Choroid plexus epithelial cell (primary cell): ENCODE results near the gene CDT1.
"Not testable (repeated sequence)": the region's sequence is repeated elsewhere in the genome, so short reads cannot be mapped to it uniquely, and the experiment has no call there.

ENCODE experiments used
- DNase-seq: peaks from one replicate; pipeline ENCODE4 v3.0.0-alpha.2; 2010; ENCODE audit warnings: low read depth
- H3K4me3 ChIP-seq: 2 replicates; pipeline ENCODE4 v1.5.1; 2011; ENCODE audit warnings: low read depth, mild to moderate bottlenecking, control low read depth, low read length, moderate library complexity
- TF ChIP-seq, protein P1 (sequence below): conservative IDR thresholded peaks from 2 replicates; pipeline ENCODE4 v1.5.1; 2011; ENCODE audit warnings: low read depth, mild to moderate bottlenecking, control low read depth, inconsistent platforms, low read length, moderate library complexity

Gene CDT1

DNA sequence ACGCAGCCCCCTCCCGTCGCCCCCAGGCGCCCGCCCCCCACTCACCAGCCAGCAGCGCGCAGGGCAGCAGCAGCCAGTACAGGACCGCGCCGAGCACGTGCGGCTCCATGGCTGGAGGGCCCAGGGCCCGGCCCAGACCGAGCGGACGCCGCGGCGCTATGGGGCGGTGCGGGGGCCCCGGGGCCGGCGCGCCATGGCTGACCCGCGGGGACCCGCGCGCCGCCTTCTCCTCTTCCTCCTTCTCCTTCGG, 18.8 kb upstream of the CDT1 start:
- no peak for DNase-seq
- TF ChIP-seq, protein P1, sequence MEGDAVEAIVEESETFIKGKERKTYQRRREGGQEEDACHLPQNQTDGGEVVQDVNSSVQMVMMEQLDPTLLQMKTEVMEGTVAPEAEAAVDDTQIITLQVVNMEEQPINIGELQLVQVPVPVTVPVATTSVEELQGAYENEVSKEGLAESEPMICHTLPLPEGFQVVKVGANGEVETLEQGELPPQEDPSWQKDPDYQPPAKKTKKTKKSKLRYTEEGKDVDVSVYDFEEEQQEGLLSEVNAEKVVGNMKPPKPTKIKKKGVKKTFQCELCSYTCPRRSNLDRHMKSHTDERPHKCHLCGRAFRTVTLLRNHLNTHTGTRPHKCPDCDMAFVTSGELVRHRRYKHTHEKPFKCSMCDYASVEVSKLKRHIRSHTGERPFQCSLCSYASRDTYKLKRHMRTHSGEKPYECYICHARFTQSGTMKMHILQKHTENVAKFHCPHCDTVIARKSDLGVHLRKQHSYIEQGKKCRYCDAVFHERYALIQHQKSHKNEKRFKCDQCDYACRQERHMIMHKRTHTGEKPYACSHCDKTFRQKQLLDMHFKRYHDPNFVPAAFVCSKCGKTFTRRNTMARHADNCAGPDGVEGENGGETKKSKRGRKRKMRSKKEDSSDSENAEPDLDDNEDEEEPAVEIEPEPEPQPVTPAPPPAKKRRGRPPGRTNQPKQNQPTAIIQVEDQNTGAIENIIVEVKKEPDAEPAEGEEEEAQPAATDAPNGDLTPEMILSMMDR: no peak
- H3K4me3 ChIP-seq: peak overlapping the region; percentile 65

DNA sequence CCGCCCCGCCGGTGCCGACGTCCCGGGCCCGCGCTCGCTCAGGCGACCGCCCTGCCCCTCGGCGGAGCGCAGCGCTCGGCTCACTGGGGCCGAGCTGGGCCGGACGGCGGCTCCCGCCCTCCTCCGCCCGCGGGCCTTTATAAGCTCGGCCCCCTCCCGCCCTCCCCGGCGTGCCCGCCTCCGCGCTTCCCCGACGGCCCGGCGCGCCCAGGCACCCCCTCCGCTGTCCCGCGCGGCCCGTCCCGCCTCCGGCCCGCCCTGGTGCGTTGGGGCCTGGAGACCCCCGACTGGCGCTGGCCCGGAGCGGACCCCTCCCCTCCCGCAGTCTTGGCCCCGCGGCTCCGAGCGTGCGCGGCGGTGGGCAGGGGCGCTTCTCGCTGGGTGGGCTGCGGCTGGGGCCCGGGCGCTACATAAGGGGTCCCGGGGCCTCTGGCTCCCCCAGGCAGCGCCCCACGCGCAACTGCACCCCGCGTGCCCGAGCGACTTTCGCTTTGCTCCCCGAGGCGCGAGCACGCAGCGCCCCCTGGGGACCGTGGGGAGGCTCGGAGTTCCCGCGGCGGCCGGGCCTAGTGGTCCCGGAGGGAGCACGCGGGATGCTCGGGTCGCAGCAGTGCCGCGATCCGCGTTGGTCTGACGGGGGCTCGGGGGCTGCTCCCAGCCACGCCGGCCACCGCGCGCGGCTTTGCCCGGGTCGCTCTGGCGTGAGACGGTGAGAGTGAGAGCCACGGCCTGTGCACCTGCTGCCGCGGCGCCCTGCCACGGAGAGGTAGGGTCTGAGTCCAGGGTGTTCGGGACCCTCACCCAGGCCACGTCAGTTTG, 18.3 kb upstream of the CDT1 start, which contains the start of gene PIEZO1:
TSS of gene PIEZO1 (minus strand) at position 115 of the 819 bp plus-strand sequence. CDS start 256 bp downstream, outside the sequence.
- TF ChIP-seq, protein P1: peak; percentile 72
- DNase-seq: peak; percentile 66
- peak within 1 kb of the TSS; percentile 65 for H3K4me3 ChIP-seq

DNA sequence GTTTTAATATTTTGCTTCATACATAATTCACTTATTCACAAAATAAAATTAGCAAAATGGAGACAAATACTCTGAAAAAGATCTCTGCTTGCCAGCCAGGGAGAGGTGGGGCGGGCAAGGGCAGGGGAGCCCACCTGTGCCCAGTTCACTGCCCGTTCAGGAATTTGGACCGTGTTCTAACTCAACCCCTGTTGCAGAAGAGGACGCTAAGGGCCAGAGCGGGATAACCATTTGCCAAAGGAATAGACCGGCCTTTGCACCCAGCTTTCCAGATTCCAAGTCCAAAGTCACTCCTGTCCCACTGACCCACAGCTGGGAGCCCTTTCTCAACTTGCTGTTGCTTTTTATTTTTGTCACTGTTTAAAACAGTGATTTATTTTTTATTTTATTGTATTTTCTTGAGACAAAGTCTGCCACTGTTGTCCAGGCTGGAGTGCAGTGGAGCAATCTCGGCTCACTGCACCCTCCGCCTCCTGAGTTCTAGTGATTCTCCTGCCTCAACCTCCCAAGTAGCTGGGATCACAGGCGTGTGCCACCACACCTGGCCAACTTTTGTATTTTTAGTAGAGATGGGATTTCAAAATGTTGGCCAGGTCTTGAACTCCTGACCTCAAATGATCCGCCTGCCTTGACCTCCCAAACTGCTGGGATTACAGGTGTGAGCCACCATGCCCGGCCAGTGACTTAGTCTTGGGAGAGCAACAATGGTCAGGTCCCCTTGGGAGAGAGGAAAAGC, 15.8 kb upstream of the CDT1 start:
- no peak for DNase-seq
- TF ChIP-seq, protein P1: no peak
- no peak overlapping the region for H3K4me3 ChIP-seq

DNA sequence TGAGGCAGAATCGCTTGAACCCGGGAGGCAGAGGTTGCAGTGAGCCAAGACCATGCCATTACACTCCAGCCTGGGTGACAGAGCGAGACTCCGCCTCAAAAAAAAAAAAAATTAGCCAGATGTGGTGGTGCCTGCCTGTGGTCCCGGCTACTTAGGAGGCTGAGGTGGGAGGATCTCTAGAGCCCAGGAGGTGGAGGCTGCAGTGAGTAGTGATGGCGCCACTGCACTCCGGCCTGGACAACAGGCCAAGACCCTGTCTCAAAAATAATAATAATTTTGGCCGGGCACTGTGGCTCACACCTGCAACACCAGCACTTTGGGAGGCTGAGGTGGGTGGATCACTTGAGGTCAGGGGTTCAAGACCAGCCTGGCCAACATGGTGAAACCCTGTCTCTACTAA, 14.8 kb upstream of the CDT1 start:
- not testable (repeated sequence) for H3K4me3 ChIP-seq, DNase-seq

DNA sequence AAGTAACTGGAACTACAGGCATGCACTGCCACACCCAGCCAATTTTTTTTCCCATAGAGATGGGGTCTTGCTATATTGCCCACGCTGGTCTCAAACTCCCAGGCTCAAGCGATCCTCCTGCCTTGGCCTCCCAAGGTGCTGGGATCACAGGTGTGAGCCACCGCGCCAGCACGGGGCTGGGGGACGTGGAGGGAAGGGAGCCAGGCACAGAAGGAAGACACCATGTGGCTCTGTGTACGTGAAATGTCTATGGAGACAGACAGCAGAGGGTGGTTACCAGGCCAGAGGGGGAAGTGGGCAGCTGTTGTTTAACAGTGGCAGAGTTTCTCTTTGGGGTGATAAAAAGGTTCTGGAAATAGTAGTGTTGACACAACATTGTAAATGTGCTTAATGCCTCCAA, 14.0 kb upstream of the CDT1 start:
- no peak for DNase-seq
- H3K4me3 ChIP-seq: no peak overlapping the region
- TF ChIP-seq, protein P1: no peak

DNA sequence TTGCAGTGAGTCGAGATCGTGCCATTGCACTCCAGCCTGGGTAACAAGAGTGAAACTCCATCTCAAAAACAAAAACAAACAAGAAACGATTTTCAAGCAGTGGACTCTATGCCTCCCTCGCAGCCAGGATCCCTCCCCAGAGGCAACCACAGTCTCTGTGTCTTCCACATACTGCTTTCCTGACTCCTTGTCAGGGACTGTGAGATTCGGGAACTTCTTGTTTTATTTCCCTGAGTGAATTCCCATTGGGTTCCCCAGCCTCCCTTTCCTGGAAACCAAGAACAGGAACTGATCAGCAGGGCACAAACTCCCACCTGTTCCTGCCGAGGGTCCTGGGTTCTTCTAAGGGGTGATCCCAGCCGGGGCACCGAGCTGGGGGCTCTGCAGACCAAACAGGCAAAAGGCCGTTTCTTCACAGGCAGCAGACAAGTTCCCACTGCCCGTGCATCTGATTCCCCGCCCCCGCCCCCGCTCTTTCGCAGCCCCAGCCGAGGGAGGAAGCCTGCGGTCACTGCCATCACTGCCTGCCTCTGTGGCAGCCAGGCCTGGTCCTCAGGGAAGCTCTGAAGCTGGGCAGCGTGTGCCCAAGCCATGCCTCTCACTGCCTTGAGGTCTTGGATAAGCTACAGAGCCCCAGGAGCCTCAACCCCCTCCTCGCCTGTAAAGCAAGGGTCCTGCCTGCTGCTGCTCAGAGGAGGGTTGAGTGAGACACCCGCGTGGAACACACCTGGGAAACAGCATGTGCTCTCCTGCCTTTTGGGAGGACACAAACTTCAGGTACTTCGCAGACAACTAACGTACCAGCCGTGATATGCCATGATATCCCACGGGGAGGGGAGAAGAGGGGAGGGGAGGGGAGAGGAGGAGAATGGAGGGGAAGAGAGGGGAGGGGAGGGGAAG, 13.0 kb upstream of the CDT1 start:
- peak; percentile 28 for DNase-seq
- peak overlapping the region; percentile 32 for H3K4me3 ChIP-seq
- TF ChIP-seq, protein P1: no peak

DNA sequence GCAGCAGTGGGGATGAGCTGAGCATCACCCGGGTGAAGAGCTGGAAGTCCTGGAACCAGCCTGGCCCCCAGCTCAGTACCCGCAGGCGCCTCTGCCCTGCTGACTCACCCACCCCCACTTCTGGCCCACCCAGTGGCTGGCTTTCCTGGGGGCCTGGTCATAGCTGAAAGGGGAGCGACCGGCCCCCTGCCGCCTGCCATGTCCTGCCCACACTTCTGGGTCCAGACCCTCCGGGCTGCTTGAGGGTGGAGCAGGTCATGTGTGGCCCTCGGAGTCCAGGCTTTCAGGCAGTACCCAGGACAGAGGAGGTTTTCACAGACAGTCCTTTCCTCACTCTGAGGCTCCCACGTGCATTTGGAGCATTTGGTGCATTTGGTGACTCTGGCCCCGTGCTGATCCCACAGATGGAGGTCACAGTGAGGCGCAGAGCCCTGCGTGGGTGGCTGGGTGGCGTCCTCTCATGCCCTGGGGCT, 11.5 kb upstream of the CDT1 start:
- DNase-seq: no peak
- H3K4me3 ChIP-seq: no peak overlapping the region

More for the DNA sequence above, 11.5 kb upstream of the CDT1 start:
- TF ChIP-seq, protein P1: no peak
